HG02973 (cell line): ENCODE measurements around the gene BPIFB2.

Experiments
- ATAC-seq: cut with Tn5 transposase; IDR thresholded peaks from one replicate; pipeline ENCODE4 v1.9.1; 2021; ENCODE audit warnings: moderate library complexity; ENCODE audit not compliant: unreplicated experiment

BPIFB2 gene

GRCh38 chr20:33005908-33006775, 1.4 kb upstream of the BPIFB2 start:
- no peak for ATAC-seq

GRCh38 chr20:33006776-33007375, 628 bp upstream of the BPIFB2 start:
- ATAC-seq: no peak

- ATAC-seq: no peak
Observed at GRCh38 chr20:33008336-33009213, 1.1 kb downstream of the BPIFB2 start.

GRCh38 chr20:33009214-33010132, 2.0 kb downstream of the BPIFB2 start:
- no peak for ATAC-seq

GRCh38 chr20:33010133-33010504, 2.6 kb downstream of the BPIFB2 start:
- ATAC-seq: no peak

- no peak for ATAC-seq
Observed at GRCh38 chr20:33010674-33011449, 3.4 kb downstream of the BPIFB2 start.

- ATAC-seq: no peak
Observed at GRCh38 chr20:33012327-33013189, 5.1 kb downstream of the BPIFB2 start.

- ATAC-seq: no peak
Observed at GRCh38 chr20:33013701-33014326, 6.3 kb downstream of the BPIFB2 start.

- no peak for ATAC-seq
Observed at GRCh38 chr20:33014336-33015113, 7.0 kb downstream of the BPIFB2 start.

GRCh38 chr20:33015114-33015484, 7.6 kb downstream of the BPIFB2 start:
- ATAC-seq: no peak

- no peak for ATAC-seq
Observed at GRCh38 chr20:33015700-33016580, 8.4 kb downstream of the BPIFB2 start.

- ATAC-seq: no peak
Observed at GRCh38 chr20:33016581-33017109, 9.1 kb downstream of the BPIFB2 start.

GRCh38 chr20:33017542-33017941, 10.0 kb downstream of the BPIFB2 start:
- ATAC-seq: no peak

GRCh38 chr20:33018169-33018931, 10.8 kb downstream of the BPIFB2 start:
- no peak for ATAC-seq

GRCh38 chr20:33019465-33020277, 12.2 kb downstream of the BPIFB2 start:
- ATAC-seq: no peak
